Ovary (tissue), 9 donors: ENCODE results near the gene MOSMO. TPM values are rescaled to one million over a fixed set of nuclear protein-coding genes. Genes with fewer than 3 reads are reported as not detected.
"Not testable (repeated sequence)": the region's sequence is repeated elsewhere in the genome, so short reads cannot be mapped to it uniquely, and the experiment has no call there.

ENCODE experiments used
- DNase-seq, 5 donors: peaks; one replicate each; pipeline ENCODE4 v3.0.0-alpha.2; 2019 to 2020
- H3K27ac ChIP-seq, 2 donors: fragments of 200-600 bp; one replicate each; pipeline versions ENCODE4 v1.5.1 to v1.8.0; 2019 to 2022
- H3K27me3 ChIP-seq: fragments of 200-600 bp; one replicate; pipeline ENCODE4 v1.8.0; 2022
- H3K36me3 ChIP-seq: fragments of 200-600 bp; sonication (generic); one replicate; pipeline ENCODE4 v1.5.1; 2019
- H3K4me1 ChIP-seq: one replicate; pipeline ENCODE4 v1.8.1; 2013; ENCODE audit warnings: mild to moderate bottlenecking, moderate library complexity; ENCODE audit not compliant: insufficient read depth
- H3K4me3 ChIP-seq: fragments of 200-600 bp; sonication (generic); one replicate; pipeline ENCODE4 v1.5.1; 2017
- H3K9me3 ChIP-seq, 2 donors: fragments of 200-600 bp in 1 of 2; sonication (generic) in 1 of 2; one replicate each; pipeline versions ENCODE4 v1.5.1 to v1.8.1; 2013 to 2019; ENCODE audit warnings: mild to moderate bottlenecking in 1 of 2, moderate library complexity in 1 of 2
- EP300 ChIP-seq: sonication (generic); formaldehyde crosslinking; IDR thresholded peaks from one replicate; pipeline ENCODE4 v1.6.1; 2017; ENCODE audit warnings: antibody characterized with exemption
- POLR2A ChIP-seq: fragments of 450-650 bp; IDR thresholded peaks from one replicate; pipeline ENCODE4 v1.6.1; 2017; ENCODE audit warnings: antibody characterized with exemption, mild to moderate bottlenecking, moderate library complexity
- WGBS, 3 donors: extraction: QIAGEN DNeasy Blood & Tissue Kit in 1 of 3; methylation state at CpG; one replicate each; pipeline versions ENCODE4 v1.1.5 to v1.1.7; 2013 to 2017; 5-methylcytosine and 5-hydroxymethylcytosine counted together
- intact Hi-C, 4 donors: fragments of 100-400 bp; cut with DNase I; formaldehyde crosslinking; loops; one replicate each; pipeline versions ENCODE4 v1.11.0 to v1.15.1; 2022 to 2023
- polyA plus RNA-seq, 2 donors: library from polyadenylated mRNA; stranded (reverse); fragments of 200-250 nt in 1 of 2; fragments of 350-450 nt in 1 of 2; fragmentation: Illumina TruSeq in 1 of 2; extraction: RNeasy Lipid Tissue Mini Kit (QIAGEN cat#74804) in 1 of 2; gene quantifications; one replicate each; pipeline ENCODE4 v1.2.3, GENCODE V29; 2013 to 2014
- total RNA-seq, 7 donors: library from RNA; depleted of rRNA in 2 of 7; stranded (reverse); fragments of >200 nt in 2 of 7; fragmentation: NEBNext Ultra II Directional in 3 of 7; extraction: Animal tissue kit (Norgen Biotek cat#: 25700) in 3 of 7; gene quantifications; one replicate each; pipeline versions ENCODE4 v1.1.0 to v1.2.4, GENCODE V29; 2016 to 2023
- TF ChIP-seq, protein P1 (sequence below), 3 donors: fragments of 450-650 bp in 2 of 3; fragments of 200-600 bp in 1 of 3; IDR thresholded peaks; one replicate each; pipeline versions ENCODE4 v1.5.1 to v1.8.0; 2016 to 2022; ENCODE audit warnings: antibody characterized with exemption in 3 of 3, mild to moderate bottlenecking in 1 of 3
- donor health status: DM: no; HTN: no; CAD: no; lungs with moderate emphysema.
- donor health status: DM: no; HTN: no; CAD: no.
- donor health status: Bipolar disorder and iron deficiency.
- donor health status: DM: yes; HTN: yes; CAD: no.
- donor health status: DM: no; HTN: no; CAD: no.
- donor health status: DM: yes; HTN: yes; CAD: no.

MOSMO gene
- total and polyA plus RNA-seq, 9 donors = 11.6 to 33.3 (median 18.2) TPM

DNA sequence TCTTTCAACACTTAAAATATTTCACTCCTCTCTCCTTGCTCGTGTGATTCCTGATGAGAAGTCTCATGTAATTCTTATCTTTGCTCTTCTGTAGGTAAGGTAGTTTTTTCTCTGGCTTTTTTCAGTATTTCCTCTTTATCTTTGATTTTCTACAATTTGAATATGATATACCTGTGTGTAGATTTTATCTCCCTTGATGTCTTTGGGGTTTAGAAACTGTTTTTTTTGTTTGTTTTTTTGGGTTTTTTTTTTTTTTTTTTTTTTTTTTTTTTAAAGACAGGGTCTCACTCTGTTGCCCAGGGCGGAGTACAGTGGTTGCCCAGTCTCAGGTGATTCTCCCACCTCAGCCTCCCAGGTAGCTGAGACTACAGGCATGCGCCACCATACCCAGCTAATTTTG, 26.6 kb downstream of the MOSMO start:
- Histone ChIP-seq H3K27me3 (no peaks in the 10 kb centered on the region), H3K4me3 (no peak overlapping the region), H3K4me1 (peaks cover 3% of the 10 kb centered on the region), H3K36me3 (no peaks in the 10 kb centered on the region), H3K27ac (no peak overlapping the region), H3K9me3 (no peaks in the 10 kb centered on the region)
- TF ChIP-seq, protein P1, sequence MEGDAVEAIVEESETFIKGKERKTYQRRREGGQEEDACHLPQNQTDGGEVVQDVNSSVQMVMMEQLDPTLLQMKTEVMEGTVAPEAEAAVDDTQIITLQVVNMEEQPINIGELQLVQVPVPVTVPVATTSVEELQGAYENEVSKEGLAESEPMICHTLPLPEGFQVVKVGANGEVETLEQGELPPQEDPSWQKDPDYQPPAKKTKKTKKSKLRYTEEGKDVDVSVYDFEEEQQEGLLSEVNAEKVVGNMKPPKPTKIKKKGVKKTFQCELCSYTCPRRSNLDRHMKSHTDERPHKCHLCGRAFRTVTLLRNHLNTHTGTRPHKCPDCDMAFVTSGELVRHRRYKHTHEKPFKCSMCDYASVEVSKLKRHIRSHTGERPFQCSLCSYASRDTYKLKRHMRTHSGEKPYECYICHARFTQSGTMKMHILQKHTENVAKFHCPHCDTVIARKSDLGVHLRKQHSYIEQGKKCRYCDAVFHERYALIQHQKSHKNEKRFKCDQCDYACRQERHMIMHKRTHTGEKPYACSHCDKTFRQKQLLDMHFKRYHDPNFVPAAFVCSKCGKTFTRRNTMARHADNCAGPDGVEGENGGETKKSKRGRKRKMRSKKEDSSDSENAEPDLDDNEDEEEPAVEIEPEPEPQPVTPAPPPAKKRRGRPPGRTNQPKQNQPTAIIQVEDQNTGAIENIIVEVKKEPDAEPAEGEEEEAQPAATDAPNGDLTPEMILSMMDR (IDR thresholded peaks at IDR 0.05) = no peak
- TF ChIP-seq POLR2A (no peak), EP300 (no peak)
- WGBS, 3 donors = 62 to 76% (median 66%) methylated on average over 3 of the region's 3 CpGs
- intact Hi-C loops = no loop called here
- no peak for DNase-seq

DNA sequence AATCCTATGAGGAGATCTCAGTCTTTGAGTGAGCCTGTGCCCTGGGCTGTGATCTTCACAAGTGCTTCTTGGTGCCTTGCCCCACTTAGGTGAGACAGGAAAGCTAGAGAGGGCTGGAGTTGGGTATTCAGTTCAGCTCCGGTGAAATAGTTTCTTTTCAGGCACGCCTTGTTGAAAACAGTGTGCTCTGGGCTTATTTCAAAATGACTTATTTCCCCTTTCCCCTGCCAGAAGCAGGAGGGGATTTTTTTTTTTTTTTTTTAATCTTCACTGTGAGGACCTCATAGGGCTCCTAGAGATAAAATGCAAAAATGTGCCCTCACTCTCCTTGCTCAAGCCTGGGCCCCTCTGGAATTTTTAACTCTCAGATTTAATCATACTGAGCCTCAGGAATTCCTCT, 27.2 kb downstream of the MOSMO start:
- Histone ChIP-seq H3K27ac (no peak overlapping the region), H3K27me3 (no peaks in the 10 kb centered on the region), H3K9me3 (no peaks in the 10 kb centered on the region), H3K4me3 (no peak overlapping the region), H3K4me1 (no peaks in the 10 kb centered on the region), H3K36me3 (no peaks in the 10 kb centered on the region)
- no peak for DNase-seq
- TF ChIP-seq, protein P1 (IDR thresholded peaks at IDR 0.05) = no peak
- no peak for TF ChIP-seq POLR2A
- TF ChIP-seq EP300 = no peak
- 29 to 46% (median 37%) methylated on average over 2 of the region's 2 CpGs for WGBS, 3 donors
- intact Hi-C loops = no loop called here

DNA sequence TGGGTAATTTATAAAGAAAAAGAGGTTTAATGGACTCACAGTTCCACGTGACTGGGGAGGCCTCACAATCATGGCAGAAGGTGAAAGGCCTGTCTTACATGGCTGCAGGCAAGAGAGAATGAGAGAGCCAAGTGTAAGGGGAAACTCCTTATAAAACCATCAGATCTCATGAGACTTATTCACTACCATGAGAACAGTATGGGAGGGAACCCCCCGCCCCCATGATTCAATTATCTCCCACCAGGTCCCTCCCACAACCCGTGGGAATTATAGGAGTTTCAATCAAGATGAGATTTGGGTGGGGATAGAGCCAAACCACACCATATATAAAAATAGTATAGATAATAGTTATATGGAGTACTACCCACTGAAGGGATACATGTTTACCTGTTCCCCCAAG, 36.0 kb downstream of the MOSMO start:
- H3K36me3 ChIP-seq, H3K27ac ChIP-seq, H3K4me3 ChIP-seq, H3K9me3 ChIP-seq, intact Hi-C loops, H3K4me1 ChIP-seq, DNase-seq, H3K27me3 ChIP-seq: not testable (repeated sequence)
- 88 to 92% (median 88%) methylated on average over 3 of the region's 3 CpGs for WGBS, 3 donors

DNA sequence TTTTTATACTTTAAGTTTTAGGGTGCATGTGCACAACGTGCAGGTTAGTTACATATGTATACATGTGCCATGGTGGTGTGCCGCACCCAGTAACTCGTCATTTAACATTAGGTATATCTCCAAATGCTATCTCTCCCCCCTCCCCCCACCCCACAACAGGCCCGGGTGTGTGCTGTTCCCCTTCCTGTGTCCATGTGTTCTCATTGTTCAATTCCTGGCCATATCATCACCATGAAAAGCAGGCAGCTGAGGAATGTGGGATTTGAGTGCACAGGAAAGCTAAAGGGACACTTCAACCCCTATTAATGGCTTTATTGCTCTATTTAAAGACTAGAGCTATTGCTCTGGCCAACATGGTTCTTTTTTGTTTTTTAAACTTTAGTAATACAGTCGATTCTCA, 38.0 kb downstream of the MOSMO start:
- intact Hi-C loops, H3K9me3 ChIP-seq, H3K4me3 ChIP-seq, H3K27ac ChIP-seq, H3K36me3 ChIP-seq, H3K27me3 ChIP-seq, DNase-seq, H3K4me1 ChIP-seq: not testable (repeated sequence)
- WGBS, 3 donors = 63 to 66% (median 65%) methylated on average over 5 of the region's 5 CpGs

DNA sequence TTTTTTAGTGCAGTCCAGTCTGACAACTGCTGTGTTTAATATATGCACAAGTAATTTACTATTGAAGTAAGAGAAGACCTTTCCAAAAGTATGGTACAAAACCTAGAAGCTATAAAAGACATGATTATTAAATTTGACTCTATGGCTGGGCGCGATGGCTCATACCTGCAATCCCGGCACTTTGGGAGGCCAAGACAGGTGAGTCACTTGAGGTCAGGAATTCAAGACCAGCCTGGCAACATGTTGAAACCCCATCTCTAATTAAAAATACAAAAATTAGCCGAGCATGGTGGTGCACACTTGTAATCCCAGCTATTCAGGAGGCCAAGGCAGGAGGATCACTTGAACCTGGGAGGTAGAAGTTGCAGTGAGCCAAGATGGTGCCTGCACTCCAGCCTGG, 43.1 kb downstream of the MOSMO start:
- intact Hi-C loops = no loop called here
- 97 to 98% (median 97%) methylated on average over 4 of the region's 4 CpGs for WGBS, 3 donors
- Histone ChIP-seq H3K4me1 (no peaks in the 10 kb centered on the region), H3K36me3 (no peaks in the 10 kb centered on the region), H3K9me3 (no peaks in the 10 kb centered on the region), H3K27ac (no peak overlapping the region), H3K27me3 (no peaks in the 10 kb centered on the region), H3K4me3 (no peak overlapping the region)
- DNase-seq = no peak
- TF ChIP-seq POLR2A = no peak

DNA sequence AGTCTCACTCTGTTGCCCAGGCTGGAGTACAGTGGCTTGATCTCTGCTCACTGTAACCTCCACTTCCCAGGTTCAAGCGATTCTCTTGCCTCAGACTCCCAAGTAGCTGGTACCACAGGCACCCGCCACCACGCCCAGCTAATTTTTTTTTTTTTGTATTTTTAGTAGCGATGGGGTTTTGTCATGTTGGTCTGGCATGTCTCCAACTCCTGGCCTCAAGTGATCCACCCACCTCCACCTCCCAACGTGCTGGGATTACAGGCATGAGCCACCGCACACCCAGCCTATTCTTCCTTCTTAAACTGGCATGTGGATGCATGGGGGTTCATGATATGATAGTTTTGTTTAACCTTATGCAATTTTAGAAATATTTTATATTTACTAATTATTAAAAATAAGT, 45.1 kb downstream of the MOSMO start:
- Histone ChIP-seq H3K4me3 (no peak overlapping the region), H3K27me3 (no peaks in the 10 kb centered on the region), H3K9me3 (no peaks in the 10 kb centered on the region), H3K27ac (no peak overlapping the region), H3K4me1 (no peaks in the 10 kb centered on the region), H3K36me3 (no peaks in the 10 kb centered on the region)
- WGBS, 3 donors = 82 to 86% (median 84%) methylated on average over 6 of the region's 6 CpGs
- intact Hi-C loops = no loop called here
- TF ChIP-seq, protein P1 (IDR thresholded peaks at IDR 0.05) = no peak
- TF ChIP-seq EP300 = no peak
- TF ChIP-seq POLR2A = no peak
- no peak for DNase-seq
